Hindlimb muscle (tissue), 1 donor: ENCODE measurements around the gene OR4D2. TPM values are rescaled to one million over a fixed set of nuclear protein-coding genes. Genes with fewer than 3 reads are reported as not detected.

Experiments
- DNase-seq: peaks from one replicate; pipeline ENCODE4 v3.0.0-alpha.2; 2013
- polyA plus RNA-seq: library from polyadenylated mRNA; unstranded; fragments of 120-200 nt; gene quantifications from one replicate; pipeline ENCODE4 v1.2.1, GENCODE V29; 2013; ENCODE audit not compliant: insufficient read length

Gene OR4D2
- polyA plus RNA-seq, 1 donor, result not detected

GRCh38 chr17:58176200-58176599 is 9.4 kb downstream of the OR4D2 start:
- DNase-seq, result no peak

GRCh38 chr17:58181796-58182195 is 15.0 kb downstream of the OR4D2 start:
- no peak for DNase-seq

- no peak for DNase-seq
These were observed 16.7 kb downstream of the OR4D2 start for GRCh38 chr17:58183514-58183913.

- peak; percentile 26 for DNase-seq
These were observed 17.7 kb downstream of the OR4D2 start for GRCh38 chr17:58184308-58184985.

GRCh38 chr17:58184986-58185761 is 18.4 kb downstream of the OR4D2 start:
- DNase-seq, result no peak

- DNase-seq, result no peak
These were observed 19.8 kb downstream of the OR4D2 start for GRCh38 chr17:58186591-58186990.

GRCh38 chr17:58187063-58187462 is 20.3 kb downstream of the OR4D2 start:
- DNase-seq, result no peak

GRCh38 chr17:58187675-58188074 is 20.9 kb downstream of the OR4D2 start:
- DNase-seq, result no peak

- peak; percentile 26 for DNase-seq
These were observed 22.8 kb downstream of the OR4D2 start for GRCh38 chr17:58189436-58190146.

GRCh38 chr17:58191241-58191896 is 24.6 kb downstream of the OR4D2 start:
- DNase-seq, result no peak

- DNase-seq, result no peak
These were observed 25.8 kb downstream of the OR4D2 start, which contains the start of gene EPX for GRCh38 chr17:58192612-58193011. Gene EPX, plus strand, starts transcription at chr17:58192726. Its CDS starts 121 bp downstream, at chr17:58192847.

GRCh38 chr17:58193641-58194255 is 27.0 kb downstream of the OR4D2 start:
- DNase-seq, result no peak

GRCh38 chr17:58195518-58196123 is 28.8 kb downstream of the OR4D2 start:
- DNase-seq, result no peak

- no peak for DNase-seq
These were observed 29.8 kb downstream of the OR4D2 start for GRCh38 chr17:58196610-58197009.

- no peak for DNase-seq
These were observed 33.3 kb downstream of the OR4D2 start for GRCh38 chr17:58200024-58200633.

GRCh38 chr17:58202859-58203258 is 36.1 kb downstream of the OR4D2 start:
- DNase-seq, result no peak

- no peak for DNase-seq
These were observed 38.0 kb downstream of the OR4D2 start for GRCh38 chr17:58204796-58205195.

- no peak for DNase-seq
These were observed 39.2 kb downstream of the OR4D2 start for GRCh38 chr17:58205936-58206335.

GRCh38 chr17:58207451-58207850 is 40.7 kb downstream of the OR4D2 start:
- no peak for DNase-seq

GRCh38 chr17:58208344-58208743 is 41.6 kb downstream of the OR4D2 start:
- no peak for DNase-seq

GRCh38 chr17:58210922-58211321 is 44.1 kb downstream of the OR4D2 start:
- DNase-seq, result no peak
